Breast epithelium (tissue), 4 donors: ENCODE results near the gene EPB41. TPM values are rescaled to one million over a fixed set of nuclear protein-coding genes. Genes with fewer than 3 reads are reported as not detected.

Experiments used
- DNase-seq, 2 donors: peaks; one replicate each; pipeline ENCODE4 v3.0.0-alpha.2; 2019; ENCODE audit warnings: low spot score in 2 of 2
- H3K27ac ChIP-seq, 2 donors: fragments of 200-600 bp; sonication (generic) in 1 of 2; one replicate each; pipeline ENCODE4 v1.5.1; 2016 to 2019; ENCODE audit warnings: mild to moderate bottlenecking in 1 of 2
- H3K27me3 ChIP-seq, 2 donors: fragments of 200-600 bp; sonication (generic) in 1 of 2; one replicate each; pipeline versions ENCODE4 v1.5.1 to v1.6.0; 2017 to 2019; ENCODE audit warnings: control low read depth in 1 of 2, mild to moderate bottlenecking in 1 of 2
- H3K36me3 ChIP-seq: fragments of 200-600 bp; one replicate; pipeline ENCODE4 v1.5.1; 2019
- H3K4me1 ChIP-seq, 2 donors: fragments of 200-600 bp; sonication (generic); one replicate each; pipeline ENCODE4 v1.5.1; 2016 to 2019; ENCODE audit warnings: control low read depth in 1 of 2
- H3K4me3 ChIP-seq, 3 donors: fragments of 200-600 bp; sonication (generic); 1 replicate in 2 of 3; 2 replicates in 1 of 3; pipeline ENCODE4 v1.5.1; 2016 to 2019; ENCODE audit warnings: mild to moderate bottlenecking in 3 of 3, moderate library complexity in 2 of 3
- H3K9me3 ChIP-seq, 2 donors: fragments of 200-600 bp; sonication (generic) in 1 of 2; one replicate each; pipeline ENCODE4 v1.5.1; 2016 to 2019; ENCODE audit warnings: control low read depth in 1 of 2
- CTCF ChIP-seq, 3 donors: fragments of 450-650 bp; IDR thresholded peaks; one replicate each; pipeline ENCODE4 v1.5.1; 2016 to 2017; ENCODE audit warnings: antibody characterized with exemption in 3 of 3, mild to moderate bottlenecking in 3 of 3, moderate library complexity in 3 of 3
- POLR2A ChIP-seq: fragments of 450-650 bp; IDR thresholded peaks from one replicate; pipeline ENCODE4 v1.6.1; 2016; ENCODE audit warnings: antibody characterized with exemption, mild to moderate bottlenecking, moderate library complexity
- POLR2AphosphoS5 ChIP-seq, 3 donors: sonication (generic); formaldehyde crosslinking; IDR thresholded peaks; one replicate each; pipeline ENCODE4 v1.6.1; 2017; ENCODE audit warnings: antibody characterized with exemption in 3 of 3
- intact Hi-C: fragments of 100-400 bp; cut with DNase I; formaldehyde crosslinking; loops from one replicate; pipeline ENCODE4 v1.15.1; 2023; ENCODE audit warnings: low total_unique reads
- total RNA-seq, 3 donors: library from RNA; depleted of rRNA; stranded (reverse); fragments of >200 nt; gene quantifications; one replicate each; pipeline ENCODE4 v1.1.0, GENCODE V29; 2016

Gene EPB41
- total RNA-seq, 3 donors from 2014 or later: 36.2 to 67.2 (median 51.8) TPM

DNA sequence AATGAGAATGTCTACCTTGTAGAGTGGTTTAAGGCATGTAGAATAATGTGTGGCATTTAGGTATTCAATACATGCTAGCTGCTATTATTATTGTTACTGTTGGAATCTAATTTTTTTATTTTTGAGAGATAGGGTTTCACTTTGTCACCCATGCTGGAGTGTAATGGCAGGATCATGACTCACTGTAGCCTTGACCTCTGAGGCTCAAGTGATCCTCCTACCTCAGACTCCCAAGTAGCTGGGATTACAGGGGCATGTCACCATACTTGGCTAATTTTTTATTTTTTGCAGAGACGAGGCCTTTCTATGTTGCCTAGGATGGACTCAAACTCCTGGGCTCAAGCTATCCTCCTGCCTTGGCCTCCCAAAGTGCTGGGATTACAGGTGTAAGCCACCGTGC is 61.9 kb downstream of the EPB41 start:
- no peaks in the 10 kb centered on the region for H3K36me3 ChIP-seq
- intact Hi-C loops: no loop called here
- DNase-seq: no peak
- H3K9me3 ChIP-seq: no peaks in the 10 kb centered on the region
- no peaks in the 10 kb centered on the region for H3K27me3 ChIP-seq
- TF ChIP-seq CTCF (IDR thresholded peaks at IDR 0.05) (no peak), POLR2A (no peak), POLR2AphosphoS5 (IDR thresholded peaks at IDR 0.05) (no peak)
- no peaks in the 10 kb centered on the region for H3K4me1 ChIP-seq
- H3K27ac ChIP-seq: no peak overlapping the region
- H3K4me3 ChIP-seq: no peak overlapping the region

DNA sequence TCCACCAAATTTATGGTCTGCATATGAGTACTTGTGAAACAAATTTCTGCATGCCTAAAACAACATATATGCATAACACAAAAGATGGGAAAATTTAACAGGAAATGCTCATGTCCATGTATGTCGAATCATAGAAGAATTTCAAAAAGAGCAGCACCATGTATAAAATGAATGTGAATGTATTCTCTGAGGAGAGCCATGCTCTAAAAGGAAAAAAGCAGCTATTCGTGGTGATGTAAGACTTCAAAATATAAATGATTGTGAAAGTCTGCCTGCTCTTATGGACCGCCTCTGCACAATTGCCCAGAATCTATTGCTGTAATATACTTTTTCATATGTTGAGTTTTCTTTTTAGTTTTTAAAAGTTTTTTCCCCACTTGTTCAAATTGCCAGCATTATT is 66.8 kb downstream of the EPB41 start:
- Histone ChIP-seq H3K4me3 (no peak overlapping the region), H3K36me3 (no peaks in the 10 kb centered on the region), H3K27me3 (no peaks in the 10 kb centered on the region), H3K4me1 (no peaks in the 10 kb centered on the region), H3K27ac (no peak overlapping the region), H3K9me3 (no peaks in the 10 kb centered on the region)
- intact Hi-C loops: no loop called here
- DNase-seq: no peak
- no peak for TF ChIP-seq POLR2A
- TF ChIP-seq CTCF (IDR thresholded peaks at IDR 0.05): no peak
- TF ChIP-seq POLR2AphosphoS5 (IDR thresholded peaks at IDR 0.05): no peak

- H3K4me3 ChIP-seq: no peak overlapping the region
- H3K4me1 ChIP-seq: no peaks in the 10 kb centered on the region
- no peaks in the 10 kb centered on the region for H3K9me3 ChIP-seq
- intact Hi-C loops: no loop called here
- no peaks in the 10 kb centered on the region for H3K36me3 ChIP-seq
- DNase-seq: no peak
- no peaks in the 10 kb centered on the region for H3K27me3 ChIP-seq
- no peak overlapping the region for H3K27ac ChIP-seq
- TF ChIP-seq POLR2AphosphoS5 (IDR thresholded peaks at IDR 0.05): no peak
- TF ChIP-seq POLR2A: no peak
Observed at GRCh38 chr1:28982198-28982597, 67.8 kb downstream of the EPB41 start.

DNA sequence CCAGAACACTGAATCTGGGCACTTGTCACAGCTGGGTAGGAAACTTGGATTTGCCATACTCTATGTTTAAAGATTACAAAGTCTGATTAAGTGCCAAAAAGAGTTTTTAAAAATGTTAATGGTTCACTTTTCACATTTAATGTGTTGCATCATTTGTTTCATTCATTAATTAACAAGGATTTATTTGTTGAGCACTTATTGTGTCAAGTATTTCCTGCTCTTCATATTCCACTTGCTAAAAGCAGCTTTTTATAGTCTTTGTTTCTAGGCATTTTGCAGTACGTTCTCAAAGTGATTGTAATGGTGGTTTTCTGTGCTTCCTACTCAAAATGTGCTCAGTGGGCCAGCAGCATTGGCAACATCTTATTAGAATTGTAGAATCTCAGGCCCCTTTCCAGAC is 68.7 kb downstream of the EPB41 start:
- no peaks in the 10 kb centered on the region for H3K27me3 ChIP-seq
- H3K4me3 ChIP-seq: no peak overlapping the region
- TF ChIP-seq POLR2A (no peak), POLR2AphosphoS5 (IDR thresholded peaks at IDR 0.05) (no peak), CTCF (IDR thresholded peaks at IDR 0.05) (no peak)
- intact Hi-C loops: no loop called here
- H3K4me1 ChIP-seq: no peaks in the 10 kb centered on the region
- no peaks in the 10 kb centered on the region for H3K36me3 ChIP-seq
- DNase-seq: no peak
- H3K9me3 ChIP-seq: no peaks in the 10 kb centered on the region
- H3K27ac ChIP-seq: no peak overlapping the region

DNA sequence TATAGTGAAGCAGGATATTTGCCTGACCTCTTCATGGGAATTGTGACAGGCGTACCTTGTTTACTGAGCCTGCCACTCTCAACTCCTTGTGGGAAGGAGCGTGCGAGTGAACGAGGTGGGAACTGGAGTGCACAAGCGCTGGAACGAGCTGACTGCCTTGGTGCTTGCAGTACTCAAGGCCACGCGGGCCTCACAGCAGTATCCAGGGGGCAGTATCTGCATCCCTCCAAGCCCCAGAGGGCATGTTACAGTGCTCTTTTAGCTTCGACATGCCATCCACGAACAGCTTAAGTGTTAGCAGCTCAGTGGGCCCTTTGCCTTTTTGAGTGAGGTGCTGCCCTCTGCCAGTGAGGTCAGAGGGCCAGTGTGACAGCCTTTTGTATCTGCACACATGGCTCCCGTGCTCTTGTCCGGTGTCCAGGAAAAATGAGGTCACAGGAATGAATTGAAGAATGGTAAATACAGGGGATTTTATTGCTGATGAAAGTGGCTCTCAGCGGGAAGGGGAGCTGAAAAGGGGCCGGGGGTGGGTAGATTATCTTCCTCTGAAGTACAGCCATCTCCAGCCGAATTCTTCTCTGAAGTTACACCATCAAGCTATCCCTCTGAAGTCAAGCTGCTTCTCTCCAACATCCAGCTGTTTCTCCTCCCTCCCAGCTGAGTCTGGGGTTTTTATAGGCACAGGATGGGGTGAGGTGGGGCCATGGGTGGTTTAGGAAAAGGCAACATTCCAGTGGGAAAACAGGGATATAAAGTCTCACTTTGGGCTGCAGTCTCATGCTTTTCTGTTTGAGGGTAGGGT is 69.3 kb downstream of the EPB41 start:
- Histone ChIP-seq H3K27ac (no peak overlapping the region), H3K4me1 (no peaks in the 10 kb centered on the region), H3K36me3 (no peaks in the 10 kb centered on the region), H3K9me3 (no peaks in the 10 kb centered on the region), H3K4me3 (no peak overlapping the region), H3K27me3 (no peaks in the 10 kb centered on the region)
- intact Hi-C loops: no loop called here
- TF ChIP-seq POLR2AphosphoS5 (IDR thresholded peaks at IDR 0.05) (no peak), CTCF (IDR thresholded peaks at IDR 0.05) (no peak), POLR2A (no peak)
- no peak for DNase-seq
